HepG2 (cell line): ENCODE data around the gene NPHP4. TPM values are rescaled to one million over a fixed set of nuclear protein-coding genes. Genes with fewer than 3 reads are reported as not detected.

Experiments used
- ATAC-seq: fragments of 200-7000 bp; cut with Tn5 transposase; 3 replicates; pipeline ENCODE4 v1.9.1; 2020; ENCODE audit warnings: mild to moderate bottlenecking, moderate library complexity
- BruUV-seq: library from RNA; stranded (reverse); fragments of 400-500 nt; replicated peaks from 2 replicates; lab custom pipeline; 2021; lab: Mats Ljungman, UMichigan
- CTCF ChIA-PET: fragments of 300-600 bp; formaldehyde crosslinking; extraction: SDS; loops from one replicate; lab custom pipeline; 2021; ENCODE audit warnings: low total read pairs, inconsistent platforms, low intra/inter-chr PET ratio; lab: Yijun Ruan, JAX
- POLR2A ChIA-PET: fragments of 350-600 bp; sonication (Branson Sonifier 250); formaldehyde crosslinking; loops from one replicate; lab custom pipeline; 2020; ENCODE audit warnings: antibody characterized with exemption, inconsistent platforms; lab: Yijun Ruan, JAX
- DNase-seq: peaks from one replicate; pipeline ENCODE4 v3.0.0-alpha.2; 2015; ENCODE audit warnings: low spot score
- FAIRE-seq: peaks from 3 replicates; lab custom pipeline; 2011; peaks lifted over from hg19 to GRCh38; lab: Jason Lieb, UNC
- H2AFZ ChIP-seq: one replicate; pipeline ENCODE4 v1.6.1; 2011; ENCODE audit warnings: low read length, inconsistent platforms
- H3K27ac ChIP-seq: fragments of 300-600 bp; 3 replicates; pipeline ENCODE4 v1.8.0; 2011; ENCODE audit warnings: mixed run types, mild to moderate bottlenecking, mixed read lengths, low read length, inconsistent platforms; ENCODE audit not compliant: insufficient read depth; ENCODE audit errors: extremely low read length
- H3K27me3 ChIP-seq, 2 experiments: fragments of 200-600 bp in 1 of 2; 2 replicates in 1 of 2; 3 replicates in 1 of 2; pipeline versions ENCODE4 v1.6.0 to v1.8.0; 2011; ENCODE audit warnings: low read length in 2 of 2, mild to moderate bottlenecking in 2 of 2, moderate library complexity in 2 of 2, inconsistent platforms in 1 of 2; ENCODE audit not compliant: insufficient read depth in 2 of 2, control insufficient read depth in 1 of 2
- H3K36me3 ChIP-seq, 2 experiments: fragments of 200-600 bp in 1 of 2; replicated peaks in 1 of 2; 2 replicates in 1 of 2; 3 replicates in 1 of 2; pipeline versions ENCODE4 v1.5.1 to v1.8.0; 2011; ENCODE audit warnings: low read length in 2 of 2, inconsistent platforms in 1 of 2; ENCODE audit not compliant: insufficient read depth in 2 of 2, control insufficient read depth in 1 of 2
- H3K4me1 ChIP-seq: 2 replicates; pipeline ENCODE4 v1.5.1; 2012; ENCODE audit warnings: low read length, inconsistent platforms; ENCODE audit not compliant: insufficient read depth
- H3K4me2 ChIP-seq: 2 replicates; pipeline ENCODE4 v1.6.0; 2011; ENCODE audit warnings: low read depth, low read length, inconsistent platforms
- H3K4me3 ChIP-seq, 3 experiments: fragments of 200-600 bp in 1 of 3; sonication (generic), shearing (Covaris generic) in 1 of 3; replicated peaks in 1 of 3; 2 replicates each; pipeline ENCODE4 v1.5.1; 2011 to 2016; ENCODE audit warnings: low read length in 3 of 3, inconsistent platforms in 2 of 3, low read depth in 2 of 3, mild to moderate bottlenecking in 2 of 3, control low read depth in 1 of 3, mixed read lengths in 1 of 3; ENCODE audit not compliant: insufficient read depth in 1 of 3
- H3K79me2 ChIP-seq: one replicate; pipeline ENCODE4 v1.6.1; 2011; ENCODE audit warnings: low read length, inconsistent platforms; ENCODE audit not compliant: insufficient read depth
- H3K9ac ChIP-seq: 2 replicates; pipeline ENCODE4 v1.6.0; 2011; ENCODE audit warnings: mild to moderate bottlenecking, low read depth, low read length, inconsistent platforms; ENCODE audit not compliant: insufficient read depth
- H3K9me3 ChIP-seq: 2 replicates; pipeline ENCODE4 v1.5.1; 2012; ENCODE audit warnings: mild to moderate bottlenecking, low read length
- H4K20me1 ChIP-seq: 2 replicates; pipeline ENCODE4 v1.6.0; 2011; ENCODE audit warnings: inconsistent platforms, mild to moderate bottlenecking, low read length, moderate library complexity; ENCODE audit not compliant: insufficient read depth
- AFF4 ChIP-seq: sonication (generic); formaldehyde crosslinking; IDR thresholded peaks from 2 replicates; pipeline ENCODE4 v1.4.0; 2020; ENCODE audit warnings: missing genetic modification reagents
- ATAD3A ChIP-seq: sonication (generic); formaldehyde crosslinking; IDR thresholded peaks from 2 replicates; pipeline ENCODE4 v1.4.0; 2020; ENCODE audit warnings: missing genetic modification reagents
- DRAP1 ChIP-seq: IDR thresholded peaks from 2 replicates; pipeline ENCODE4 v1.6.1; 2016; ENCODE audit warnings: missing genetic modification reagents, missing compliant biosample characterization
- IKZF1 ChIP-seq: fragments of 450-650 bp; IDR thresholded peaks from 2 replicates; pipeline ENCODE4 v1.7.1; 2016
- KDM3A ChIP-seq: IDR thresholded peaks from 2 replicates; pipeline ENCODE4 v1.6.1; 2018; ENCODE audit warnings: low read depth, missing compliant biosample characterization
- KLF11 ChIP-seq: IDR thresholded peaks from 2 replicates; pipeline ENCODE4 v1.6.1; 2016; ENCODE audit warnings: missing compliant biosample characterization
- NFE2L1 ChIP-seq: sonication (generic); formaldehyde crosslinking; IDR thresholded peaks from 2 replicates; pipeline ENCODE4 v1.4.0; 2020; ENCODE audit warnings: missing genetic modification reagents, mild to moderate bottlenecking, borderline replicate concordance
- PHF21A ChIP-seq: sonication (generic); formaldehyde crosslinking; IDR thresholded peaks from 2 replicates; pipeline ENCODE4 v1.5.0; 2020; ENCODE audit warnings: mild to moderate bottlenecking, missing genetic modification reagents
- PTBP1 ChIP-seq: fragments of 200-400 bp; formaldehyde crosslinking; IDR thresholded peaks from 2 replicates; pipeline ENCODE4 v1.6.1; 2018; ENCODE audit warnings: low read length, low read depth; ENCODE audit not compliant: poor library complexity, severe bottlenecking
- RORA ChIP-seq: sonication (generic); formaldehyde crosslinking; IDR thresholded peaks from 2 replicates; pipeline ENCODE4 v1.5.0; 2020; ENCODE audit warnings: mild to moderate bottlenecking, missing genetic modification reagents, moderate library complexity
- SMAD1 ChIP-seq: sonication (generic); formaldehyde crosslinking; IDR thresholded peaks from 2 replicates; pipeline ENCODE4 v1.4.0; 2020; ENCODE audit warnings: missing genetic modification reagents, low read depth, mild to moderate bottlenecking, borderline replicate concordance
- SRSF9 ChIP-seq: fragments of 200-400 bp; formaldehyde crosslinking; IDR thresholded peaks from 2 replicates; pipeline ENCODE4 v1.6.1; 2018; ENCODE audit warnings: borderline replicate concordance, mild to moderate bottlenecking, low read depth, low read length; ENCODE audit not compliant: insufficient read depth, poor library complexity, severe bottlenecking
- SUZ12 ChIP-seq: fragments of 150-350 bp; IDR thresholded peaks from 2 replicates; pipeline ENCODE4 v1.6.1; 2014; ENCODE audit warnings: low read depth, low read length
- TP53 ChIP-seq: sonication (generic); formaldehyde crosslinking; conservative IDR thresholded peaks from 2 replicates; pipeline ENCODE4 v1.4.0; 2020; ENCODE audit warnings: missing genetic modification reagents
- ZNF224 ChIP-seq: sonication (generic); formaldehyde crosslinking; IDR thresholded peaks from 2 replicates; pipeline ENCODE4 v1.5.0; 2020; ENCODE audit warnings: mild to moderate bottlenecking, missing genetic modification reagents
- ZNF263 ChIP-seq: sonication (generic); formaldehyde crosslinking; IDR thresholded peaks from 2 replicates; pipeline ENCODE4 v1.4.0; 2020; ENCODE audit warnings: missing genetic modification reagents
- ZNF513 ChIP-seq: sonication (generic); formaldehyde crosslinking; conservative IDR thresholded peaks from 2 replicates; pipeline ENCODE4 v1.5.0; 2020; ENCODE audit warnings: missing genetic modification reagents
- ZNF674 ChIP-seq: sonication (generic); formaldehyde crosslinking; IDR thresholded peaks from 2 replicates; pipeline ENCODE4 v1.5.0; 2020; ENCODE audit warnings: low read depth, mild to moderate bottlenecking, missing genetic modification reagents
- WGBS: methylation state at CpG from one replicate; pipeline ENCODE4 v1.1.6; 2017; ENCODE audit warnings: low lambda C conversion rate; 5-methylcytosine and 5-hydroxymethylcytosine counted together
- in situ Hi-C: cut with HindIII; loops from 2 replicates; pipeline ENCODE4 v1.10.0; 2017; ENCODE audit warnings: low pct_unique_long_range_greater_than_20kb; ENCODE audit not compliant: extremely low pct_ligation_motif_present
- intact Hi-C: fragments of 100-400 bp; cut with micrococcal nuclease; formaldehyde crosslinking; loops from one replicate; pipeline ENCODE4 v1.10.0; 2022; ENCODE audit not compliant: unreplicated experiment
- polyA plus RNA-seq, 8 experiments: library from polyadenylated mRNA; depleted of rRNA in 3 of 8; stranded (reverse) in 7 of 8; unstranded in 1 of 8; fragments of >200 nt; fragmentation: Illumina TruSeq in 4 of 8; extraction: Trizol in 4 of 8; gene quantifications; 2 replicates each; pipeline versions ENCODE4 v1.2.1 to v1.2.3, GENCODE V29; 2011 to 2016; ENCODE audit warnings: low read depth in 4 of 8, missing spikeins in 1 of 8, mixed read lengths in 1 of 8; ENCODE audit not compliant: insufficient read depth in 1 of 8
- total RNA-seq, 5 experiments: library from RNA; depleted of rRNA; stranded (reverse); fragments of >200 nt; fragmentation: Illumina TruSeq; extraction: Trizol; gene quantifications; 2 replicates each; pipeline ENCODE4 v1.2.3, GENCODE V29; 2016; ENCODE audit warnings: low read depth in 1 of 5

Gene NPHP4
- total and polyA plus RNA-seq, 2 of the 13 experiments (the other 11 are each of a cell fraction or from before 2014, with no cell fraction given) = 4.4 to 6.8 TPM

GRCh38 chr1:6002714-6003501 lies 10.7 kb upstream of the NPHP4 start:
- H2AFZ ChIP-seq = no peak overlapping the region
- peaks cover 0 to 4% of the 10 kb centered on the region in 2 experiments; a peak in 1 of 5 replicates for H3K27me3 ChIP-seq
- peak; percentile 88 for ATAC-seq
- DNase-seq = peak; percentile 48
- no peaks in the 10 kb centered on the region for H4K20me1 ChIP-seq
- in situ Hi-C loops (no loop called here), intact Hi-C loops (loop anchor here (2.0 kb wide), 1 partner anchor 24 kb away; no protein-coding TSS in a partner anchor)
- CTCF ChIA-PET = interaction anchor here (0.5 kb wide), 1 partner anchor 75 kb away, joined by 3 read pairs; no protein-coding TSS in a partner anchor
- H3K9ac ChIP-seq = peak overlapping the region; percentile 40; the same call in 1 of the 2 replicates
- H3K4me1 ChIP-seq = peaks cover 52% of the 10 kb centered on the region
- H3K36me3 ChIP-seq = no peaks in the 10 kb centered on the region
- H3K9me3 ChIP-seq = no peaks in the 10 kb centered on the region
- no TSS peak for BruUV-seq
- WGBS = 18% methylated on average over 12 of the region's 33 CpGs
- H3K79me2 ChIP-seq = no peaks in the 10 kb centered on the region
- H3K27ac ChIP-seq = no peak overlapping the region
- FAIRE-seq = no peak
- peak overlapping the region; percentile 27 to 68 (median 43) for H3K4me3 ChIP-seq
- H3K4me2 ChIP-seq = peak overlapping the region; percentile 83
- POLR2A ChIA-PET = interaction anchor here (1.0 to 2.9 kb wide), 6 partner anchors 10 to 69 kb away, joined by 3 to 15 read pairs (median 4); partner anchors contain the start of gene NPHP4
- no peak for TF ChIP-seq ATAD3A (CRISPR knock-in tag)
- peak; percentile 74 for TF ChIP-seq ZNF263 (CRISPR knock-in tag)
- no peak for TF ChIP-seq SRSF9
- TF ChIP-seq DRAP1 (CRISPR knock-in tag) = no peak
- no peak for TF ChIP-seq SUZ12
- TF ChIP-seq SMAD1 (CRISPR knock-in tag) = no peak
- no peak for TF ChIP-seq PTBP1
- TF ChIP-seq RORA (CRISPR knock-in tag) = no peak
- no peak for TF ChIP-seq KLF11 (CRISPR knock-in tag)
- TF ChIP-seq NFE2L1 (CRISPR knock-in tag) = no peak
- no peak for TF ChIP-seq ZNF674 (CRISPR knock-in tag)
- no peak for TF ChIP-seq AFF4 (CRISPR knock-in tag)
- TF ChIP-seq KDM3A (CRISPR knock-in tag) = no peak
- TF ChIP-seq ZNF513 = no peak
- TF ChIP-seq TP53 (CRISPR knock-in tag) = no peak
- TF ChIP-seq ZNF224 (CRISPR knock-in tag) = no peak
- no peak for TF ChIP-seq IKZF1
- TF ChIP-seq PHF21A (CRISPR knock-in tag) = no peak
